ENCODE data around the gene CNOT2.

- no peak for TF ChIP-seq CTCF (IDR thresholded peaks at IDR 0.05)
- no peak for TF ChIP-seq POLR2AphosphoS5 (IDR thresholded peaks at IDR 0.05)
- no peak for TF ChIP-seq POLR2A (IDR thresholded peaks at IDR 0.05)
These were observed 1.2 kb downstream of the CNOT2 start for GRCh38 chr12:70244409-70244808.

Data from sigmoid colon (tissue), 4 donors.